ENCODE results near the gene AMPD1. TPM values are rescaled to one million over a fixed set of nuclear protein-coding genes. Genes with fewer than 3 reads are reported as not detected.

AMPD1 gene
- polyA plus RNA-seq, 1 donor (not counting 4 experiments of a cell fraction or from before 2014, with no cell fraction given): not detected

DNA sequence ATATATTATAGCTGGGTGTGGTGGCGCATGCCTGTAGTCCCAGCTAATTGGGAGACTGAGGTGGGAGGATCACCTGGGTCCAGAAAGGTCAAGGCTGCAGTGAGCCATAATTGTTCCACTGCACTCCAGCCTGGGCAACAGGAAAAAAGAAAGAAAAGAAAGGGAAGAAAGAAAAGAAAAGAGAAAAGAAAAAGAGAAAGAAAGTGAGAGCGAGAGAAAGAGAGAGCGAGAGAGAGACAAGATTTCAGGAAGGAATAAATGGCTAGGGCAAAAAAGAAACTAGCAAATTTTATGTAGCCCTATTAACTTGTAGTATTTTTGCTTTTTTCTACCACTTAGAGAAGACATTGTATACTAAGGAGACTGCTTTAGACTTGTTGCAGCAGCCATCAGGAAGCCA, 15.0 kb upstream of the AMPD1 start:
- TF ChIP-seq CTCF (optimal IDR thresholded peaks at IDR 0.05 in 1 of 3, IDR thresholded peaks at IDR 0.05 in 1 of 3, conservative IDR thresholded peaks at IDR 0.05 in 1 of 3; ENCODE audit: extremely low read depth in 1 of 3, insufficient read depth in 2 of 3, low read length in 3 of 3): no peak
- no peak for TF ChIP-seq EZH2 (IDR thresholded peaks at IDR 0.05; ENCODE audit: low read length)
- Histone ChIP-seq H3K36me3 (ENCODE audit: control insufficient read depth in 2 of 2, extremely low read depth in 1 of 2, insufficient read depth in 2 of 2, low read length in 2 of 2) (peaks cover 23 to 49% of the 10 kb centered on the region in 2 experiments), H3K79me2 (ENCODE audit: control insufficient read depth, insufficient read depth, low read length) (peaks cover 29% of the 10 kb centered on the region), H3K27me3 (ENCODE audit: control insufficient read depth, extremely low read depth, insufficient read depth, low read length) (no peaks in the 10 kb centered on the region), H3K9me3 (ENCODE audit: control insufficient read depth, low read depth, low read length) (no peaks in the 10 kb centered on the region), H3K27ac (ENCODE audit: control insufficient read depth, insufficient read depth, low read length) (no peak overlapping the region), H3K9ac (ENCODE audit: control insufficient read depth, extremely low read depth, insufficient read depth, low read length) (no peak overlapping the region), H4K20me1 (ENCODE audit: control insufficient read depth, extremely low read depth, insufficient read depth, low read length) (no peaks in the 10 kb centered on the region), H3K4me1 (ENCODE audit: control insufficient read depth, extremely low read depth, insufficient read depth, low read length) (peaks cover 6% of the 10 kb centered on the region), H3K9me1 (ENCODE audit: control insufficient read depth, extremely low read depth, insufficient read depth, low read length) (no peaks in the 10 kb centered on the region), H3K4me2 (ENCODE audit: control insufficient read depth, extremely low read depth, insufficient read depth, low read depth, low read length) (no peak overlapping the region), H3K4me3 (ENCODE audit: control insufficient read depth in 2 of 3, extremely low read depth in 1 of 3, insufficient read depth in 2 of 3, low read depth in 1 of 3, low read length in 3 of 3) (no peak overlapping the region), H2AFZ (ENCODE audit: control insufficient read depth, low read length) (no peak overlapping the region)
- dilution Hi-C loops (cut with MboI; ENCODE audit: extremely low pct_ligation_motif_present, low sequenced_read_pairs): no loop called here
- no peak for FAIRE-seq
- DNase-seq (ENCODE audit: low read depth, low spot score): no peak

DNA sequence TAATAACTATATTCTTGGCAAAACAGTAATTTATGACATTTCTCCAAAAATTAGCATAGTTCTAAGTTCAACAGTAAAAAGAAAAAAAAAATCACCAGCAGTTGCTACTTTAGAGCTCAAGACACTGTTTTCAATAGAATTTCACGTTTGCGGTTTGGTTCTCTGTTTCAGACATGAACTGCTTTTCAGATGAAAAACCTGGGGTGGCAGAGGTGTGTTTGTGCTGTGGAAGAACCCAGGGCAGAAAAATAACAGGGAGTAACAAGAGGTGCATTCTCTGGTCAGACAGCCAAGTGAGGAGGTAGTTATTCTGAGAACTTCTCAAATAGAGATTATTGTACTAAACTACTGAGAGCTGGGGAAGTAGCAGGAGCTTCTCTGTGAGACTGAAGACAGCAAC, 12.3 kb upstream of the AMPD1 start:
- peaks cover 7% of the 10 kb centered on the region for H3K4me1 ChIP-seq (ENCODE audit: control insufficient read depth, extremely low read depth, insufficient read depth, low read length)
- no peak overlapping the region for H3K9ac ChIP-seq (ENCODE audit: control insufficient read depth, extremely low read depth, insufficient read depth, low read length)
- peaks cover 17 to 38% of the 10 kb centered on the region in 2 experiments for H3K36me3 ChIP-seq (ENCODE audit: control insufficient read depth in 2 of 2, extremely low read depth in 1 of 2, insufficient read depth in 2 of 2, low read length in 2 of 2)
- no peak overlapping the region for H3K4me2 ChIP-seq (ENCODE audit: control insufficient read depth, extremely low read depth, insufficient read depth, low read depth, low read length)
- no peak overlapping the region for H2AFZ ChIP-seq (ENCODE audit: control insufficient read depth, low read length)
- TF ChIP-seq CTCF (optimal IDR thresholded peaks at IDR 0.05 in 1 of 3, IDR thresholded peaks at IDR 0.05 in 1 of 3, conservative IDR thresholded peaks at IDR 0.05 in 1 of 3; ENCODE audit: extremely low read depth in 1 of 3, insufficient read depth in 2 of 3, low read length in 3 of 3): no peak
- no peak for TF ChIP-seq EZH2 (IDR thresholded peaks at IDR 0.05; ENCODE audit: low read length)
- peaks cover 7% of the 10 kb centered on the region for H3K79me2 ChIP-seq (ENCODE audit: control insufficient read depth, insufficient read depth, low read length)
- no peaks in the 10 kb centered on the region for H3K9me3 ChIP-seq (ENCODE audit: control insufficient read depth, low read depth, low read length)
- H3K27ac ChIP-seq (ENCODE audit: control insufficient read depth, insufficient read depth, low read length): no peak overlapping the region
- dilution Hi-C loops (cut with MboI; ENCODE audit: extremely low pct_ligation_motif_present, low sequenced_read_pairs): no loop called here
- no peaks in the 10 kb centered on the region for H4K20me1 ChIP-seq (ENCODE audit: control insufficient read depth, extremely low read depth, insufficient read depth, low read length)
- no peak for DNase-seq (ENCODE audit: low read depth, low spot score)
- FAIRE-seq: no peak
- no peak overlapping the region for H3K4me3 ChIP-seq (ENCODE audit: control insufficient read depth in 2 of 3, extremely low read depth in 1 of 3, insufficient read depth in 2 of 3, low read depth in 1 of 3, low read length in 3 of 3)
- no peaks in the 10 kb centered on the region for H3K27me3 ChIP-seq (ENCODE audit: control insufficient read depth, extremely low read depth, insufficient read depth, low read length)
- no peaks in the 10 kb centered on the region for H3K9me1 ChIP-seq (ENCODE audit: control insufficient read depth, extremely low read depth, insufficient read depth, low read length)

Data from keratinocyte (primary cell).